Muscle layer of colon (tissue), 2 donors: ENCODE data around the gene C15orf39.
"Not testable (repeated sequence)": the region's sequence is repeated elsewhere in the genome, so short reads cannot be mapped to it uniquely, and the experiment has no call there.

ENCODE experiments used
- H3K27ac ChIP-seq: one replicate; pipeline ENCODE4 v1.7.0; 2013; ENCODE audit warnings: low read depth, mild to moderate bottlenecking, low read length, moderate library complexity
- H3K27me3 ChIP-seq, 2 donors: one replicate each; pipeline ENCODE4 v1.7.0; 2013; ENCODE audit warnings: low read length in 2 of 2, mild to moderate bottlenecking in 2 of 2; ENCODE audit not compliant: insufficient read depth in 2 of 2, control insufficient read depth in 1 of 2
- H3K36me3 ChIP-seq: one replicate; pipeline ENCODE4 v1.7.0; 2013; ENCODE audit warnings: mild to moderate bottlenecking, low read length; ENCODE audit not compliant: insufficient read depth
- H3K4me1 ChIP-seq: one replicate; pipeline ENCODE4 v1.7.0; 2013; ENCODE audit warnings: mild to moderate bottlenecking, low read length; ENCODE audit not compliant: insufficient read depth
- H3K4me3 ChIP-seq, 2 donors: one replicate each; pipeline ENCODE4 v1.7.0; 2013; ENCODE audit warnings: low read length in 2 of 2, low read depth in 1 of 2, mild to moderate bottlenecking in 1 of 2, moderate library complexity in 1 of 2
- H3K9ac ChIP-seq: one replicate; pipeline ENCODE4 v1.7.0; 2013; ENCODE audit warnings: low read length
- H3K9me3 ChIP-seq: one replicate; pipeline ENCODE4 v1.7.0; 2013; ENCODE audit warnings: mild to moderate bottlenecking, low read length
- donor health status: abdominal sarcoma.
- donor health status: Adenocarcinoma of cecum.

The C15orf39 gene

DNA sequence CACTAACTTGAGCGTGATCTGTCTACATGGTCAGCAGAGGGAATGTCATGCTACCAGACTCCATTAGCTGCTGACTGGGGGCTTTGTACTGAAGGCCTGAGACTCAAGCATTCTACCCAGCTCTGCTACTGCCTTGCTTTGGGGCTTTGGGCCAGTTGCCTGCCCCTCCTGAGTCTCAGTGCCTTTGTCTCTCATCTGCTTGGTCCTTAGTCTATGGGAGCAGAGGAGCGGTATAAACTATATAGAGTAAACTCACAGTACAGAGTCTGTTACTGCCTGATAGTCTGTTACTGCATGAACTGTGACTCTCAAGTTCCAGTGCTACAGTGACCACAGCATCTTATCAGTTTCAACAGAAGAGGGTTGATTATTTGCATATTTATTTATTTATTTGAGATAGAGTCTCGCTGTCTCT is 38.5 kb upstream of the C15orf39 start:
- no peaks in the 10 kb centered on the region for H3K4me1 ChIP-seq
- H3K27me3 ChIP-seq = no peaks in the 10 kb centered on the region
- H3K36me3 ChIP-seq = no peaks in the 10 kb centered on the region
- no peak overlapping the region for H3K27ac ChIP-seq
- H3K4me3 ChIP-seq = no peak overlapping the region
- no peaks in the 10 kb centered on the region for H3K9me3 ChIP-seq
- H3K9ac ChIP-seq = no peak overlapping the region

DNA sequence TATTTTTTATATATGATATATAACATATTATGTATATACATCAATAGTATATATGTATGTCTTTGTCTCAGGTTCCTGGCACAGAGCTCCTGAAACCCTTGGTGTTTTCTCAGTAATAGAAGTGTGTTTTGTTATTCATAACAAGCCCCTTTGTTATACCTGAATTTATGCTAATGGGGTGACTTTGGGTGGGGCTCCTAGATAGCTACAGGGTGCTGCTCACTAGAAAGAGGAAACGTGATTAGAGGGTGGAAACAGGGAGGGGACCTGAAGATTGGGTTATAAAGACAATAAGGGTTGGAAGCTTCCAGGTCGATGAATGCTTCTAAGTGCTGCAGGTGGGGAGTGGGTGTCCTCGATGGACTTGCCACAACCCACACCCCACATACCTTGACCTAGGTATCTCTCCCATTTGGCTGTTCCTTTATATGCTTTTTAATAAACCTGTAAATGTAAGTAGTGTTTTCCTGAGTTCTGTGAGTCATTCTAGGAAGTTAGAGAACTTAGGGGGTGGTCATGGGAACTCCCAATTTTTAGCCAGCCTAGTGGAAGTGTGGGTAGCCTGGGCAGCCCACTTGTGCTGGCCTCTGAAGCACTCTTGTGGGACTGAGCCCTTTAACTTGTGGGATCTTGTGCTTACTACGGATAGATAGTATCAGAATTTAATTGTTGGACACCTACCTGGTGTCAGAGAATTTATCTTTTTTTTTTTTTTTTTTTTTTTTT is 36.9 kb upstream of the C15orf39 start:
- no peak overlapping the region for H3K9ac ChIP-seq
- no peak overlapping the region for H3K4me3 ChIP-seq
- no peak overlapping the region for H3K27ac ChIP-seq
- no peaks in the 10 kb centered on the region for H3K9me3 ChIP-seq
- H3K27me3 ChIP-seq = no peaks in the 10 kb centered on the region
- H3K36me3 ChIP-seq = no peaks in the 10 kb centered on the region
- no peaks in the 10 kb centered on the region for H3K4me1 ChIP-seq

DNA sequence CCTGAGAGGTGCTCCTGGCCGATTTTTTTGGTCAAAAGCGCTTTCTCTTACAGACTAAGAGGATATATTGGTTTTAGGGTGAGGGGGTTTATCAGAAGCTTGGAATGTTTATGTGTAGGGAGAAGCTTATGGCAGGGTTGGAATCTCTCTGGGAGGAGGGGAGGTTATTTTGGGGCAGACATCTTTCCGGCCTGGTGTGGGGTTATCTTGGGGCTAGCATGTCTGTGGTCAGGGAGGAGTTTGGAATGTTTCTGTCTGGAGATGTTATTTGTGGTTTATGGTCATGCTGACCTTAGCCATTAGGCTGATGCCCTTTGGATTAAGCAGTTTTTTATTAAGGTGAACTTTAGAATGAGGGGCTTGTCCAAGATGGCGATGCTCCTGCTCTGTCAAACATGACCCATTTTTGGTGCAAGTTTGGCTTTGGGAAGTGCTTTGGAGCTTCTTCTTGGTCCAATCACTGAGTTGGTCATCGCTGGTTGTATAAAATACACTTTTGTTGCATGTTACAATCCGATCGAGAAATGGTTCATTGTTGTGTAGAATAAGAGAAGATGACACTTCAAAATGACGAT is 35.1 kb upstream of the C15orf39 start:
- not testable (repeated sequence) for H3K4me3 ChIP-seq, H3K27ac ChIP-seq, H3K9me3 ChIP-seq, H3K4me1 ChIP-seq, H3K27me3 ChIP-seq, H3K36me3 ChIP-seq, H3K9ac ChIP-seq

DNA sequence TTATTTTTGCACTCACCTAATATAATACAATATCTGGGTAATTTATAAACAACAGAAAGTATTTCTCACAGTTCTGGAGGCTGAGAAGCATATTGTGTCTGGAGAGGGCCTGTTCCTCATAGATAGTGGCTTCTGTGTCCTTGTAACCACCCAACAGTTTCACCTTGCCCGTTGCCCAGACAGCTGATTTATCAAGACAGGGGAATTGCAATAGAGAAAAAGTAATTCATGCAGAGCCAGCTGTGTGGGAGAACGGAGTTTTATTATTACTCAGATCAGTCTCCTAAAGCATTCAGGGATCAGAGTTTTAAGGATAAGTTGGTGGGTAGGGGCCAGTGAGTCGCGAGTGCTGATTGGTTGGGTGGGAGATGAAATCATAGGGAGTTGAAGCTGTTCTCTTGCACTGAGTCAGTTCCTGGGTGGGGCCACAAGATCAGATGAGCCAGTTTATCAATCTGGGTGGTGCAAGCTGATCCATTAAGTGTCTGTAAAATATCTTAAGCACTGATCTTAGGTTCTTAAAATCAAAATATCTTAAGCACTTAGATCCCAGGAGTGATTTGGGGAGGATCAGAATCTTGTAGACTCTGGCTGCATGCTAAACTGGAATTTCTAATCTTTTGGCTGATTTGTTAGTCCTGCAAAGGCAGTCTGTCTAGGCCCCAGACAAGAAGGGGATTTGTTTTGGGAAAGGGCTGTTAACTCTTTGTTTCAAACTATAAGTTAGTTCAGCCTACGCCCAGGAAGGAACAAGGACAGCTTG is 33.9 kb upstream of the C15orf39 start:
- H3K27me3 ChIP-seq = no peaks in the 10 kb centered on the region
- H3K27ac ChIP-seq = no peak overlapping the region
- H3K4me1 ChIP-seq = no peaks in the 10 kb centered on the region
- H3K36me3 ChIP-seq = no peaks in the 10 kb centered on the region
- no peak overlapping the region for H3K9ac ChIP-seq
- H3K4me3 ChIP-seq = no peak overlapping the region
- no peaks in the 10 kb centered on the region for H3K9me3 ChIP-seq

DNA sequence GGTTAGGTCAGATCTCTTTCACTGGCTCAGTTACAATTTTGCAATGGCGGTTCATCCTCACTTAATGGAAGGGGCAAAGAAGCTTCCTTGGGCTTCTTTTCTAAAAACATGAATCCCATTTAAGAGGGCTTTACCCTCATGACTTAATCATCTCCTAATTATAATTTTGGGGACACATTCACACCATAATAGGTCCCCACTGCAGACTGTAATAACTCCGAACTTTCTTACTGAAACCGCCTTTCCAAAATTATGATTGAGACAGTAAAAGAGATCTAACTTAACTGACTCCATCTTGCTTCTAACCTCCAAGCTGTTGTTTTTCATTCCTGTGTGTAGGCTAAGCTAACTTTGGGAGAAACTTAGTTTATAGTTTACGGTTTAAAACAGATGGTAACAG is 33.3 kb upstream of the C15orf39 start:
- Histone ChIP-seq H3K27me3 (no peaks in the 10 kb centered on the region), H3K27ac (no peak overlapping the region), H3K4me1 (no peaks in the 10 kb centered on the region), H3K9me3 (no peaks in the 10 kb centered on the region), H3K4me3 (no peak overlapping the region), H3K36me3 (no peaks in the 10 kb centered on the region), H3K9ac (no peak overlapping the region)

DNA sequence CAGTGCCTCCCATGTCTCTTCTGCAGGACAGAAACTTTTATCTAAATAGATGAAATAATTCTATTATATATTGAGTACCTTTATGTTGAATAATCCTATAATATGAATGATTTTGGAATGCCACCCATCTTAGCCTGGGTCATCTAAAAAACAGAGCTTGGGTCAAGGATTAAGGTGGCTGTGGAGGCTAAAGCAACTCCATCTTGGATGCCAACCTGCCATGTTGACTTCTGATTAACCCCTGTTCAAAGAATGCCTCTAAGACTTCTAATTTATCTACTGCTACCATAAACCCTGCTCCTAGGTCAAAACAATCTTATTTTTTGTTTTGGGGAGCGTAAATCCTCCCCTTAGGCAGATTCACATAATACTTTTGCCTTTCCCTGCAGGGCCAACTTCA is 31.5 kb upstream of the C15orf39 start:
- Histone ChIP-seq H3K27me3 (no peaks in the 10 kb centered on the region), H3K36me3 (no peaks in the 10 kb centered on the region), H3K9me3 (no peaks in the 10 kb centered on the region), H3K4me1 (no peaks in the 10 kb centered on the region), H3K9ac (no peak overlapping the region), H3K27ac (no peak overlapping the region), H3K4me3 (no peak overlapping the region)

DNA sequence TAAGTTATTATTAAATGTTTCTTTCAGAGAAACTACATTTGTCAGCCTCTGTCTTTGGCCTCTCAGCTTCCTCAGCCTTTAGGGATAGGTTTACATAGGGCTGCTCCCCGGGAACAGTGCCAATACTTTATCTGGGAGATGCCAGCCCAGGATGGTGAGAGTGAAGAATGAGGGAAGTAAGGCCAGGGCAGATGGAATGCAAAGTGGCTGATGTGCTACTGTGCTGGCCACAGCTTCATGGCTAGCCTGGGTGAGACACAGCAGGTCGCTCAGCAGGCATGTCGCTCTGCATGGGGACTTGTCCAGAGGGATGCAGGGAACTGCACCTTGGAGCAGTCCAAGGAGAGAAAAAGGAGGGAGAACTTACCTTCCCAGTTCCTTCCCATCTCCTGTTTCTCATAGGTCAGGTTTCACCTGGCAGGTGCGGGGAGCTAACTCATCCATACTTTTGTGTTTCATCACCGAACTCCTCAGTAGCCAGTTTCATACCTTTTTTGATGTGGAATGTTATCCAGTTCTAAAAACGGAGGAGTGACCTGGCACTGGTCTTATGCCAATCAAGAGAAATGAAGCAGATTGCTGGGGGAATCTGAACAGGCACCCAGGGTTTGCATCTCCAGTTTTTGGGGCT is 30.9 kb upstream of the C15orf39 start:
- Histone ChIP-seq H3K4me1 (peaks cover 3% of the 10 kb centered on the region), H3K36me3 (no peaks in the 10 kb centered on the region), H3K4me3 (no peak overlapping the region), H3K9ac (no peak overlapping the region), H3K9me3 (no peaks in the 10 kb centered on the region), H3K27me3 (no peaks in the 10 kb centered on the region), H3K27ac (no peak overlapping the region)

DNA sequence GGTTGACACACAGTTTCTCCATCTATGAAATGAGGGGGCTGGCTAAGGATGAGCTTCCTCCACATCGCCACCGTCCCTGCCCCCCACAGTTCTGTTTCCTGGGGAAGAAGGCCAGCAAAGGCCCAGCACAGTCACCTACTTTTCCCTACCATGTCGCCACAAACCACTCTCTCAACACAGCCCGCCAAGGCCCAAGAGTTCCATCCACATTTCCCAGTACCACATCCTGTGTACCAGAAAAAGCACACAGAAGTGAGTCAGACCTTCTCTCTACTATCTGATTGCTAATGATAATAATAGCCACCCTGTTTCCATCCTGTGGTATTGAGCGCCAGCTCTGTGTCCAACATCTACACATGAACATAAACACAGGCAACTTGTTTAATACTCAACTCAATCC is 30.3 kb upstream of the C15orf39 start:
- Histone ChIP-seq H3K4me3 (no peak overlapping the region), H3K27ac (no peak overlapping the region), H3K36me3 (no peaks in the 10 kb centered on the region), H3K9me3 (no peaks in the 10 kb centered on the region), H3K4me1 (peaks cover 3% of the 10 kb centered on the region), H3K9ac (no peak overlapping the region), H3K27me3 (no peaks in the 10 kb centered on the region)

DNA sequence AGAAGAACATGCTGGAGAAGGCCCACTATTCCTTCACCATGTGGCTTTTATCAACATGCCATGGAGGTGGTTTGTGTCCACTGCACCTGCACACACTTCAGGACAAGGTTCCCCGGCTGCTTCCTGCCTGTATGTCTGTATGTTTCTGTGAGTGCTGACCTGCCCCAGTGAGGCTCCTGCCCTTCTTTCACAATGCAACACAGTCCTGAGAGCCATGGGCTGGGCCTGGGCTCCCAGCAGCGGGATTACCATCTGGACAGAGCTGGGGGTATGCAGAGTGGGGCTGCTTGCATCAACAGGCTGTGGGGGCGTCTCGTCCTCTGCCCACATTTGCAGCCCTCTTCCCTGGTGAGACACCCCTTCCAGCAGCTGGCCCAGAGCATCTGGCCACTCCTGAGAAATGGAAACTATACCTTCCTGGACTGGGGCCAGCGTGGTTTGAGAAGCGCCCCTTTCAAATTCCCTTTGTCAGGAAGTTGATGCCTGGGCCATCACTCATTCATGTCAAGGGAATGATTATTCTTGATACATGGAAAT is 29.3 kb upstream of the C15orf39 start:
- H3K27ac ChIP-seq = no peak overlapping the region
- no peaks in the 10 kb centered on the region for H3K9me3 ChIP-seq
- no peak overlapping the region for H3K4me3 ChIP-seq
- no peaks in the 10 kb centered on the region for H3K27me3 ChIP-seq
- no peak overlapping the region for H3K9ac ChIP-seq
- H3K36me3 ChIP-seq = no peaks in the 10 kb centered on the region
- peaks cover 4% of the 10 kb centered on the region for H3K4me1 ChIP-seq

DNA sequence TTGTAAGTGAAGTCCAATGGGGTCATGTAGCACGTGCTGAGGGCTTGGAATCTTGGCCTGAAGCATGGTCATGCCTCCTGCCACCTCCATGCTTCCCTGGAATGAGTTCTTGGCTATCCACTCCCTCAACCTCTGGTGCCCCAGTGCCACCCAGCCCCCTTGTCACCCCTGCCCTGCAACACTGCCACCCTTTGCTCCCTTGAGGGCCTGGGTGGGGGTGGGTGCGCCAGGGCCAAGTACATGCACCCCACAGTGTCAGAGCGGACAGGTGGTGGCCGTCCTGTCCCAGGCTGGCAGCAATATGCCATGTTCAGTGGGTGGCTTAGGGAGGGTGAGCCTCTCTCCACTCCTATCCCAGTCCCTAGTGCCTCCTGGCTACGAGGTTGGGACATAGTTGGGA is 27.6 kb upstream of the C15orf39 start:
- Histone ChIP-seq H3K4me1 (peaks cover 18% of the 10 kb centered on the region), H3K9ac (no peak overlapping the region), H3K36me3 (no peaks in the 10 kb centered on the region), H3K27ac (no peak overlapping the region), H3K9me3 (no peaks in the 10 kb centered on the region), H3K4me3 (no peak overlapping the region), H3K27me3 (no peaks in the 10 kb centered on the region)

DNA sequence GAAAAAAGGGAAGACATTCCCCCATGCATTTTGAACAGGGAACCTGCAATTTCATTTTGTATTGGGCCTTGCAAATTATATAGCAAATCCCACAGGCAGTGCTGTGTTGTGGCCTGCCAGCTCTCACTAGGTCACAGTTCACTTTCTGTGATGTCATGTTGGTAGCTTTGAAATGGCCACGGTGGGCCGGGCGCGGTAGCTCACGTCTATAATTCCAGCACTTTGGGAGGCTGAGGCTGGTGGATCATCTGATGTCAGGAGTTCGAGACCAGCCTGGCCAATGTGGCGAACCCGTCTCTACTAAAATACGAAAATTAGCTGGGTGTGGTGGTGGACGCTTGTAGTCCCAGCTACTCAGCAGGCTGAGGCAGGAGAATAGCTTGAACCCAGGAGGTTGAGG is 27.0 kb upstream of the C15orf39 start:
- no peaks in the 10 kb centered on the region for H3K36me3 ChIP-seq
- H3K27me3 ChIP-seq = no peaks in the 10 kb centered on the region
- no peaks in the 10 kb centered on the region for H3K9me3 ChIP-seq
- H3K9ac ChIP-seq = no peak overlapping the region
- peaks cover 24% of the 10 kb centered on the region for H3K4me1 ChIP-seq
- no peak overlapping the region for H3K4me3 ChIP-seq
- no peak overlapping the region for H3K27ac ChIP-seq
